Camera-type eye (tissue), 1 donor: ENCODE results near the gene KAZN. TPM values are rescaled to one million over a fixed set of nuclear protein-coding genes. Genes with fewer than 3 reads are reported as not detected.

Experiments used
- total RNA-seq: library from RNA; depleted of rRNA; stranded (reverse); fragments of >200 nt; gene quantifications from one replicate; pipeline ENCODE4 v1.2.3, GENCODE V29; 2014

The KAZN gene
- total RNA-seq = 22.5 TPM

DNA sequence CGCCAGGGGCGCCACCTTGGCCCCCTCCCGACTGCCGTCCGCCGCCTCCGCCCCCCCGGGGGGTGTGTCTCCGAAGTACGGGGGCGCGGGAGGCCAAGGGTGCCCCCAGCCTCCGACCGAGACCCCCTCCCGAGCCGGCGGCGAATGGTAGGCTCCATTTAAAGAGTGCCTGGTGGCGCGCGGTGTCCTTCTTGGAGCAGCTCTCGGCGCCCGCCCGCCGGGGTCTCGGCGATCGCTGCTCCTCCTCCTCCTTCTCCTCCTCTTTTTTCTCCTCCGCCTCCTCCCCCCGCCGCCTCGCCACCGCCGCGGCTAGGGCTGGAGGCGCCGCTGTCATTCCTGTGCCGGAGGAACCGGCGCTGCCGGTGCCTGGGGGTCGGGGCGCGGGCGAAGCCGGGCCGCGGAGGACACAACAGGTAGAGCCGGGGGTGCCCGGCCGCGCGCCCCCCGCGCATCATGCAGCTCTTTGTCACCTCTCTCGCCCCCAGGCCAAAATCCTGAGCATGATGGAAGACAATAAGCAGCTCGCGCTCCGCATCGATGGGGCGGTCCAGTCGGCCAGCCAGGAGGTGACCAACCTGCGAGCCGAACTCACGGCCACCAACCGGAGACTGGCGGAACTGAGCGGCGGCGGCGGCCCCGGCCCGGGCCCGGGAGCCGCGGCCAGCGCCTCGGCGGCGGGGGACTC lies at the start of gene KAZN:
TSS of gene KAZN (plus strand) at position 188 of the 685 bp plus-strand sequence.

DNA sequence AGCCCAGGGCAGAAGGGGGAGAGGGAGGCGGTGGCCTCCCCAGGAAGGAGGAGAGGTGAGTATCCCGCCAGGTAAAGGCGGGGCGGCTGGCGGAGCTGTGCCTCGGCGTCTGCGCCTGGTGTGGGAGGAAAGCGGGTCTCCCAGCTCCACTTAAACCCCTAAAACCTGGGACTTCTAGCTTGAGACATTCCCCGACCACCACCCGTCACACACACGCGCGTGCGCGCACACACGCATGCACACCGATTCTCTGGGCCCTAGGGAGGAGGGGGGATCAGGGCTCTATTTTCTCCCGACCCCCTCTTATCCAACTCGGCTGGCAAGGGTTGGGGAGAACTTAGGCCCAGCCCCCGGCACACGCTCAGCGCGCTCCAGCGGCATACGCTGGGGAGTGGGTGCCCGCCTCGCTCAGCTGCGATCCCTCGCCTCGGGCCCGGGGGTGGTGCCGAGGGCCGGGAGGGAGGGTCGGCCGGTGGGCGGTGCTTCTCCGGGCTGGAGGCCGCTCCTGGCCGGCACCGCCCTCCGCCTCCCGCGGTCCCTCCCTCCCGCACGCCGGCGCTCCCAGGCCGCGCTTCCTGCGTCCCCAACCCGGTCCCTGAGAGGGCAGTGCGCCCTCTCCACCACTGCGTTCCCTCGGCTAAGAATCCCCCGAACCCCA lies 554.8 kb downstream of the KAZN start, which contains the start of gene TMEM51:
TSS of gene TMEM51 (plus strand) at position 564 of the 658 bp plus-strand sequence. CDS start 61,341 bp downstream, outside the sequence.

